ENCODE measurements around the gene INPP5J.

DNA sequence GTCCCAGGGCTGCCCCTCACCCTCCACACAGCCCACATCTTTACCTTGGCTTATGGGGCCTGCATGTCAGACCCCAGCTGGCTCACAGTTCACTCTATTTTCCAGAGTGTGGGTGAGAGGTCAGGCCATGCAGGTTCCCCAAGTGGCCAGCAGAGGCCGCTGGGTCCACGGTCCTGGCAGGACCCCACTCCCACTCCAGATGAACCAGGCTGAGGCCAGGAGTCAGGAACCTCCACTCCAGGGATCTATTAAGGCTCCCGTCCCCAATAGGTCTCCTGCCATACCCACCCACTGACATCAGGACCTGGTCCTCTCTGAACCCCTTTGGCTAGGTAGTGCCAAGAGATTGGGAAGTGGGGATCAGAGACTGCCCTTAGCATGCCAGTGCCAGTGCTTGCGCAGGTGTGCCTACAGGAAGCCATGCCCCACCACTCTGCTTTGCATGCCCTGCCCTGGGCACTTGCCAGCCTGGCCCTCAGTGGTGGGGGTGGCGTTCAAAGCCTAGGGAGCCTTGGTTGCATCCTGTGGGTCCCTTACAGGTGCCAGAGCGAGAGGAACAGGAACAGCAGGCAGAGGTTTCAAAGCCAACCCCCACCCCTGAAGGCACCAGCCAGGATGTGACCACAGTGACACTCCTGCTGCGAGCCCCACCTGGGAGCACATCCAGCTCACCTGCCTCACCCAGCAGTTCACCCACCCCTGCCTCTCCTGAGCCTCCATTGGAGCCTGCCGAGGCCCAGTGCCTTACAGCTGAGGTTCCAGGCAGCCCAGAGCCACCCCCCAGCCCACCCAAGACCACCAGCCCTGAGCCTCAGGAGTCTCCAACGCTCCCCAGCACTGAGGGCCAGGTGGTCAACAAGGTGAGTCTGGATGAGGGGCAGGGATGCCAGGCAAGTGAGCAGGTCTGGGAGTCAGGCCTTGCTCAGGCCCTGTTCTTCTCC, 33.3 kb upstream of the INPP5J start:
- 0 out of 2 replicates have a peak, but pooled peaks have one; percentile 52 for TF ChIP-seq HDGF (IDR thresholded peaks at IDR 0.05; ENCODE audit: borderline replicate concordance)
- TF ChIP-seq SP1 (IDR thresholded peaks at IDR 0.05), result no peak

Measured in HEK293T (cell line).